MCF 10A (cell line): ENCODE data around the gene TXLNG. TPM values are rescaled to one million over a fixed set of nuclear protein-coding genes. Genes with fewer than 3 reads are reported as not detected.
A peak's percentile ranks its signal among the peaks of the same experiment; 100 is the strongest.

Source experiments
- BruUV-seq: library from RNA; stranded (reverse); fragments of 400-500 nt; replicated peaks from 2 replicates; lab custom pipeline; 2021; lab: Mats Ljungman, UMichigan
- CTCF ChIA-PET: fragments of 300-600 bp; sonication (Branson Sonifier 250); formaldehyde crosslinking; extraction: SDS; loops from one replicate; lab custom pipeline; 2021; ENCODE audit warnings: antibody characterized with exemption, inconsistent platforms; lab: Yijun Ruan, JAX
- POLR2A ChIA-PET: fragments of 300-600, 350-650 bp; sonication (Branson Sonifier 250); formaldehyde crosslinking; extraction: SDS; loops from one replicate; lab custom pipeline; 2020; ENCODE audit warnings: antibody characterized with exemption, inconsistent platforms; lab: Yijun Ruan, JAX
- DNase-seq: peaks from one replicate; pipeline ENCODE4 v3.0.0-alpha.2; 2018; ENCODE audit not compliant: unreplicated experiment
- H3K27ac Mint-ChIP-seq: one replicate; pipeline ENCODE4 v1.8.0; 2022; ENCODE audit warnings: mild to moderate bottlenecking, low read depth, mixed read lengths; ENCODE audit not compliant: unreplicated experiment
- H3K27me3 Mint-ChIP-seq: one replicate; pipeline ENCODE4 v1.8.0; 2022; ENCODE audit warnings: mixed read lengths; ENCODE audit not compliant: insufficient read depth, unreplicated experiment
- H3K36me3 Mint-ChIP-seq: one replicate; pipeline ENCODE4 v1.8.0; 2022; ENCODE audit warnings: mild to moderate bottlenecking, moderate library complexity, mixed read lengths; ENCODE audit not compliant: insufficient read depth, unreplicated experiment
- H3K4me1 Mint-ChIP-seq: one replicate; pipeline ENCODE4 v1.8.0; 2022; ENCODE audit warnings: mixed read lengths; ENCODE audit not compliant: insufficient read depth, unreplicated experiment
- H3K4me3 Mint-ChIP-seq: one replicate; pipeline ENCODE4 v1.8.0; 2022; ENCODE audit warnings: mild to moderate bottlenecking, moderate library complexity, mixed read lengths; ENCODE audit not compliant: unreplicated experiment
- H3K9me3 Mint-ChIP-seq: one replicate; pipeline ENCODE4 v1.8.0; 2022; ENCODE audit warnings: mixed read lengths; ENCODE audit not compliant: unreplicated experiment
- intact Hi-C: fragments of 100-400 bp; cut with micrococcal nuclease; formaldehyde crosslinking; loops from 2 replicates; pipeline ENCODE4 v1.14.1; 2022
- total RNA-seq: library from RNA; stranded (reverse); gene quantifications from 2 replicates; pipeline ENCODE4 v1.2.3, GENCODE V29; 2022
- TF ChIP-seq, protein P1 (sequence below): fragments of 200-600 bp; IDR thresholded peaks from one replicate; pipeline ENCODE4 v1.8.0; 2022; ENCODE audit warnings: antibody characterized with exemption, mild to moderate bottlenecking; ENCODE audit not compliant: unreplicated experiment

TXLNG gene
- total RNA-seq, 1 experiment from 2014 or later = 43.2 TPM

DNA sequence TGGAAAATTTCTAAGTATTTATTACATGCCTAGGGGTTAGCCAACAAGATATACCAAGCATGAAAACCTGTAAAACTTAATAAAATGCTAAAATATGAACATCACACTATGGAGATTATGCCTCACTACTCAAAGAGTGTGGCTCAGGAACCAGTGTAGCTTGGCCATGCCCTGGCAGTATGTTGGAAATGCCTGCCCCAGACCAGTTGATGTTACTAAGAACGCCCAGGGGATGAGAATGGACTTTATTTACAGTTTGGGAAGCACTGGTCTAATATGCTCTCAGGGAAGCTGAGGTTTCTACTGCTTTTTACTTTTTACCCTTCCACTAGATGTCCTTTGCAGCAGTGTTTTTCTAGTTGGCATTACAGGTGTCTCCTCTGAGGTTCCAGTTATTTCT is 23.7 kb upstream of the TXLNG start:
- no peaks in the 10 kb centered on the region for H3K9me3 Mint-ChIP-seq
- POLR2A ChIA-PET = interaction anchor here (0.9 kb wide), 1 partner anchor 8 kb away, joined by 3 read pairs; no protein-coding TSS in a partner anchor

DNA sequence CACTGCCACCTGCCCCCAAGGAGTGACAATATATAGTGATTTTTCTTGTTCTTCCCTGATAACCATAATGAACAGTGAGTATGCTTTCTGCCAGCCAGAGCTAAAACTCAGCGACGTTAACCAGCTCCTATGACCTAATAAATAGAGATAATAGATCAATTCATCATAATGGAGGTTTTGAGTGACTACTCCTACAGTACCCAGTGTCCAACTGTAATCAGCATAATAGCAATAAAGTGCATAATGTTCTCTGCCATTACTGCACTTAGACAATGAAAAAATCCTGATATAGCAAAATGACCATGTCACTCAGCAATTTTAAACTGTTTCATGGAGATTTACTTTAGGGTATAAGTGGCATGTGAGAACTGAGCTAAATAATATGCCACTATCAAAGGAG is 20.7 kb upstream of the TXLNG start:
- no TSS peak for BruUV-seq
- Mint-ChIP-seq H3K4me1 (no peaks in the 10 kb centered on the region), H3K4me3 (no peak overlapping the region), H3K27me3 (no peaks in the 10 kb centered on the region), H3K27ac (no peak overlapping the region), H3K9me3 (no peaks in the 10 kb centered on the region), H3K36me3 (peaks cover 28% of the 10 kb centered on the region)
- DNase-seq = no peak
- intact Hi-C loops = no loop called here
- POLR2A ChIA-PET = no interaction called here
- TF ChIP-seq, protein P1, sequence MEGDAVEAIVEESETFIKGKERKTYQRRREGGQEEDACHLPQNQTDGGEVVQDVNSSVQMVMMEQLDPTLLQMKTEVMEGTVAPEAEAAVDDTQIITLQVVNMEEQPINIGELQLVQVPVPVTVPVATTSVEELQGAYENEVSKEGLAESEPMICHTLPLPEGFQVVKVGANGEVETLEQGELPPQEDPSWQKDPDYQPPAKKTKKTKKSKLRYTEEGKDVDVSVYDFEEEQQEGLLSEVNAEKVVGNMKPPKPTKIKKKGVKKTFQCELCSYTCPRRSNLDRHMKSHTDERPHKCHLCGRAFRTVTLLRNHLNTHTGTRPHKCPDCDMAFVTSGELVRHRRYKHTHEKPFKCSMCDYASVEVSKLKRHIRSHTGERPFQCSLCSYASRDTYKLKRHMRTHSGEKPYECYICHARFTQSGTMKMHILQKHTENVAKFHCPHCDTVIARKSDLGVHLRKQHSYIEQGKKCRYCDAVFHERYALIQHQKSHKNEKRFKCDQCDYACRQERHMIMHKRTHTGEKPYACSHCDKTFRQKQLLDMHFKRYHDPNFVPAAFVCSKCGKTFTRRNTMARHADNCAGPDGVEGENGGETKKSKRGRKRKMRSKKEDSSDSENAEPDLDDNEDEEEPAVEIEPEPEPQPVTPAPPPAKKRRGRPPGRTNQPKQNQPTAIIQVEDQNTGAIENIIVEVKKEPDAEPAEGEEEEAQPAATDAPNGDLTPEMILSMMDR = no peak
- CTCF ChIA-PET = interaction anchor here (0.6 to 1.2 kb wide), 3 partner anchors 9 to 911 kb away, joined by 3 read pairs; no protein-coding TSS in a partner anchor

More for the DNA sequence above, 23.7 kb upstream of the TXLNG start:
- H3K36me3 Mint-ChIP-seq = peaks cover 51% of the 10 kb centered on the region
- H3K27ac Mint-ChIP-seq = no peak overlapping the region
- H3K4me3 Mint-ChIP-seq = no peak overlapping the region
- H3K27me3 Mint-ChIP-seq = no peaks in the 10 kb centered on the region
- DNase-seq = no peak
- CTCF ChIA-PET = no interaction called here
- no TSS peak for BruUV-seq
- intact Hi-C loops = no loop called here
- TF ChIP-seq, protein P1 = no peak
- no peaks in the 10 kb centered on the region for H3K4me1 Mint-ChIP-seq

DNA sequence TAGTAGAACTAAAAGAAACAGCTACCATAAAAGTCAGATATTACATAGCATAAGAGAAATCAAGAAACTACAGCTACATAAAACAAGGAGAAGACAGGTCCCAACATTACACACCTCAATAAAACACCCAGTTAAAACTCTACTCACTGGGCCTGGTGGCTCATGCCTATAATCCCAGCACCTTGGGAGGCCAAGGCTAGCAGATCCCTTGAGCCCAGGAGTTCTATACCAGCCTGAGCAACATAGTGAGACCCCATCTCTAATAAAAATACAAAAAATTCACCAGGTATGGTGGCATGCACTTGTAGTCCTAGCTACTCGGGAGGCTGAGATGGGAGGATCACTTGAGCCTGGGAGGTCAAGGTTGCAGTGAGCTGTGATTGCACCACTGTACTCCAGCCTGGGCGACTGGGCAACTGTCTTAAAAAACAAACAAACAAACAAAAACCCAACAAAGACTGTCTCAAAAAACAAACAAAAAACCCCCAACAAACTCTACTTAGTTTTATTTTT is 15.2 kb upstream of the TXLNG start:
- H3K4me3 Mint-ChIP-seq = no peak overlapping the region
- BruUV-seq = no TSS peak
- TF ChIP-seq, protein P1 = no peak
- H3K9me3 Mint-ChIP-seq = no peaks in the 10 kb centered on the region
- intact Hi-C loops = no loop called here
- no peaks in the 10 kb centered on the region for H3K4me1 Mint-ChIP-seq
- peaks cover 6% of the 10 kb centered on the region for H3K36me3 Mint-ChIP-seq
- POLR2A ChIA-PET = interaction anchor here (0.7 to 2.0 kb wide), 7 partner anchors 8 to 616 kb away, joined by 3 to 13 read pairs (median 9); partner anchors contain the start of genes SYAP1 and TXLNG
- DNase-seq = no peak
- peak overlapping the region; percentile 95 for H3K27ac Mint-ChIP-seq
- no peaks in the 10 kb centered on the region for H3K27me3 Mint-ChIP-seq
- CTCF ChIA-PET = interaction anchor here (1.1 to 1.2 kb wide), 2 partner anchors 37 to 51 kb away, joined by 3 read pairs; no protein-coding TSS in a partner anchor

DNA sequence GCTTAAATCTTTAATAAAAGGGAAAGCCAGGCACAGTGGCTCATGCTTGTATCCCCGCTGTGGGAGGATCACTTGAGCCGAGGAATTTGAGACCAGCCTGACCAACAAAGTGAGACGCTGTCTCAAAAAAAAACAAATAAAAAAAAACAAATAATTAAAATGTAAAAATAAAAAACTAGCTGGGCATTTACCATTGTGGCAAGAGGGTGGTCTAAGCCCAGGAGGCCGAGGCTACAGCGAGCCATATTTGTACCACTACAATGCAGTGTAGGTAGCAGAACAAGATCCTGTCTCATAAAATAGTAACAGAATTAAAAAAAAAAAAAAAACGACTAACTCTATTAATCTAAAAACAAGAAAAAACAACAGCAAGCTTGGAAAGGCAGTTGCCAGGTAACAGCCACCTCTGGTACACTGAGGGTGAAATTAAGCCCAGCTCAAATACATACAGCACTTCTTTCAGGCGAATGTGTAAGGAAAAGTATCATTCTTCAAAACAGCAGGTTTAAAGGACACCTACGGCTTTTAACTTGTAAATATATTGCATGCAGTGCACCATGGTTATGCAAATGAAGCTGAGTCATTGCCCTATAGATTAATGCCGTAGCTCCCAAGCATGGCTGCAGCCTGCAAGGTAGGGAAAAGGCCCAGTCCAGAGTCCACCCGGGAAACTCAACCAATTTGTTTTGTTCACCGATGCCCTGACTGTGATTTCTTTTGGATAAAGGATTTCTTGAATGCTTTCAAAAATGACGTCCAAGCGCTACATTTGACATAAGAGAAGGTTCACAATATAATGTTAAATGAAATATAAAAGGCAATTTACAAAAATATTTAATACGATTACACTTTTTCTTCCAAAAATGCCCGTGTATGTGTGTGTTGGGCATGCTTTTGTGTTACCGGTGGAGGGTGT is 14.5 kb upstream of the TXLNG start:
- Mint-ChIP-seq H3K36me3 (peaks cover 6% of the 10 kb centered on the region), H3K27ac (peak overlapping the region; percentile 95), H3K4me3 (no peak overlapping the region), H3K27me3 (no peaks in the 10 kb centered on the region), H3K4me1 (no peaks in the 10 kb centered on the region), H3K9me3 (no peaks in the 10 kb centered on the region)
- BruUV-seq = TSS peak; percentile 100
- CTCF ChIA-PET = interaction anchor here (1.1 to 1.2 kb wide), 2 partner anchors 36 to 52 kb away, joined by 3 read pairs; no protein-coding TSS in a partner anchor
- TF ChIP-seq, protein P1 = no peak
- intact Hi-C loops = no loop called here
- POLR2A ChIA-PET = interaction anchor here (0.5 to 2.0 kb wide), 8 partner anchors 9 to 617 kb away, joined by 3 to 13 read pairs (median 8); partner anchors contain the start of genes SYAP1 and TXLNG
- peak; percentile 82 for DNase-seq
